Gastrocnemius medialis (tissue), 4 donors: ENCODE results near the gene CCNT1.

Experiments
- CTCF ChIP-seq, 5 experiments: fragments of 450-650 bp in 3 of 5; fragments of 200-600 bp in 2 of 5; sonication (generic) in 2 of 5; IDR thresholded peaks in 4 of 5; conservative IDR thresholded peaks in 1 of 5; 1 replicate in 4 of 5; 2 replicates in 1 of 5; pipeline ENCODE4 v1.5.1; 2016 to 2019; ENCODE audit warnings: antibody characterized with exemption in 5 of 5, mild to moderate bottlenecking in 3 of 5, moderate library complexity in 3 of 5
- POLR2A ChIP-seq, 2 donors: fragments of 450-650 bp; IDR thresholded peaks; one replicate each; pipeline ENCODE4 v1.6.1; 2017; ENCODE audit warnings: antibody characterized with exemption in 2 of 2, mild to moderate bottlenecking in 2 of 2, moderate library complexity in 2 of 2

GRCh38 chr12:48739618-48740269, 23.2 kb upstream of the CCNT1 start:
- TF ChIP-seq CTCF (IDR thresholded peaks at IDR 0.05 in 4 of 5, conservative IDR thresholded peaks at IDR 0.05 in 1 of 5) (no peak), POLR2A (IDR thresholded peaks at IDR 0.05) (no peak)
